Kidney epithelial cell (primary cell): ENCODE measurements around the gene MYO16. TPM values are rescaled to one million over a fixed set of nuclear protein-coding genes. Genes with fewer than 3 reads are reported as not detected.

Experiments
- DNase-seq: peaks from one replicate; pipeline ENCODE4 v3.0.0-alpha.2; 2010; ENCODE audit warnings: low read depth
- H3K27me3 ChIP-seq: 2 replicates; pipeline ENCODE4 v1.6.0; 2011; ENCODE audit warnings: low read length; ENCODE audit not compliant: control insufficient read depth, insufficient read depth
- H3K36me3 ChIP-seq: 2 replicates; pipeline ENCODE4 v1.5.1; 2011; ENCODE audit warnings: low read length; ENCODE audit not compliant: control insufficient read depth, insufficient read depth
- H3K4me3 ChIP-seq: 2 replicates; pipeline ENCODE4 v1.5.1; 2011; ENCODE audit warnings: low read depth, mild to moderate bottlenecking, control low read depth, low read length
- CTCF ChIP-seq: IDR thresholded peaks from 2 replicates; pipeline ENCODE4 v1.5.1; 2011; ENCODE audit warnings: mild to moderate bottlenecking, moderate library complexity, low read length, control low read depth, inconsistent platforms; ENCODE audit not compliant: insufficient read depth, poor library complexity, severe bottlenecking
- total RNA-seq: library from RNA; depleted of rRNA; stranded (reverse); fragments of >200 nt; gene quantifications from 2 replicates; pipeline ENCODE4 v1.2.3, GENCODE V29; 2015

The MYO16 gene
- total RNA-seq, 1 donor from 2014 or later = 0.38 TPM

- H3K4me3 ChIP-seq = no peak overlapping the region
- no peaks in the 10 kb centered on the region for H3K27me3 ChIP-seq
- H3K36me3 ChIP-seq = no peaks in the 10 kb centered on the region
- no peak for TF ChIP-seq CTCF
- DNase-seq = no peak
Measured at GRCh38 chr13:109130093-109130835, 500.9 kb downstream of the MYO16 start.

- TF ChIP-seq CTCF = no peak
- H3K27me3 ChIP-seq = no peaks in the 10 kb centered on the region
Measured at GRCh38 chr13:109131698-109132257, 502.4 kb downstream of the MYO16 start.

GRCh38 chr13:109135018-109135417 lies 505.6 kb downstream of the MYO16 start:
- no peak for TF ChIP-seq CTCF
- no peaks in the 10 kb centered on the region for H3K36me3 ChIP-seq
- no peak overlapping the region for H3K4me3 ChIP-seq
- DNase-seq = no peak
- peaks cover under 1% of the 10 kb centered on the region for H3K27me3 ChIP-seq

More at GRCh38 chr13:109131698-109132257, 502.4 kb downstream of the MYO16 start:
- Histone ChIP-seq H3K4me3 (no peak overlapping the region), H3K36me3 (no peaks in the 10 kb centered on the region)
- DNase-seq = no peak

- no peak for TF ChIP-seq CTCF
- no peaks in the 10 kb centered on the region for H3K36me3 ChIP-seq
- H3K27me3 ChIP-seq = peaks cover 4% of the 10 kb centered on the region
- no peak for DNase-seq
- no peak overlapping the region for H3K4me3 ChIP-seq
Measured at GRCh38 chr13:109136873-109137272, 507.5 kb downstream of the MYO16 start.

GRCh38 chr13:109139346-109139745 lies 509.9 kb downstream of the MYO16 start:
- DNase-seq = no peak
- Histone ChIP-seq H3K36me3 (no peaks in the 10 kb centered on the region), H3K27me3 (peaks cover 4% of the 10 kb centered on the region), H3K4me3 (no peak overlapping the region)
- no peak for TF ChIP-seq CTCF
